Transverse colon (tissue), 4 donors: ENCODE data around the gene ALOXE3. TPM values are rescaled to one million over a fixed set of nuclear protein-coding genes. Genes with fewer than 3 reads are reported as not detected.
"Not testable (repeated sequence)": the region's sequence is repeated elsewhere in the genome, so short reads cannot be mapped to it uniquely, and the experiment has no call there.

ENCODE experiments used
- DNase-seq: peaks from one replicate; pipeline ENCODE4 v3.0.0-alpha.2; 2019
- H3K27ac ChIP-seq, 4 donors: fragments of 200-600 bp; sonication (generic); 2 replicates each; pipeline ENCODE4 v1.5.1; 2016 to 2018; ENCODE audit warnings: inconsistent platforms in 4 of 4
- H3K27me3 ChIP-seq: fragments of 200-600 bp; sonication (generic); 2 replicates; pipeline ENCODE4 v1.5.1; 2017; ENCODE audit warnings: inconsistent platforms
- H3K36me3 ChIP-seq, 4 donors: fragments of 200-600 bp; sonication (generic); 2 replicates each; pipeline ENCODE4 v1.5.1; 2017 to 2019; ENCODE audit warnings: inconsistent platforms in 4 of 4
- H3K4me1 ChIP-seq, 4 donors: fragments of 200-600 bp; sonication (generic); 2 replicates each; pipeline ENCODE4 v1.5.1; 2017 to 2020; ENCODE audit warnings: inconsistent platforms in 4 of 4
- H3K4me3 ChIP-seq, 4 donors: fragments of 200-600 bp; sonication (generic); 1 replicate in 1 of 4; 2 replicates in 3 of 4; pipeline versions ENCODE4 v1.5.1 to v1.6.1; 2017 to 2019; ENCODE audit warnings: inconsistent platforms in 4 of 4
- H3K9me3 ChIP-seq, 2 donors: fragments of 200-600 bp; sonication (generic); 2 replicates each; pipeline ENCODE4 v1.5.1; 2017 to 2019; ENCODE audit warnings: inconsistent platforms in 2 of 2
- CTCF ChIP-seq, 5 experiments: fragments of 200-600 bp in 3 of 5; fragments of 450-650 bp in 2 of 5; sonication (generic) in 3 of 5; IDR thresholded peaks; 1 replicate in 2 of 5; 2 replicates in 3 of 5; pipeline ENCODE4 v1.5.1; 2016 to 2017; ENCODE audit warnings: antibody characterized with exemption in 5 of 5, inconsistent platforms in 3 of 5, mild to moderate bottlenecking in 2 of 5, moderate library complexity in 1 of 5
- EP300 ChIP-seq: sonication (generic); formaldehyde crosslinking; IDR thresholded peaks from one replicate; pipeline ENCODE4 v1.6.1; 2017; ENCODE audit warnings: antibody characterized with exemption, low read depth
- POLR2A ChIP-seq: fragments of 450-650 bp; IDR thresholded peaks from one replicate; pipeline ENCODE4 v1.6.1; 2016; ENCODE audit warnings: antibody characterized with exemption, mild to moderate bottlenecking, moderate library complexity
- POLR2AphosphoS5 ChIP-seq, 3 donors: sonication (generic); formaldehyde crosslinking; IDR thresholded peaks; one replicate each; pipeline ENCODE4 v1.6.1; 2016; ENCODE audit warnings: antibody characterized with exemption in 3 of 3
- WGBS, 2 donors: methylation state at CpG; one replicate each; pipeline ENCODE4 v1.1.5; 2018; ENCODE audit warnings: low coverage in 1 of 2; 5-methylcytosine and 5-hydroxymethylcytosine counted together
- in situ Hi-C, 4 donors: fragments of 200-750 bp; cut with MboI; loops; one replicate each; pipeline versions ENCODE4 v1.15.0 to v1.15.1; 2017; ENCODE audit warnings: low sequenced_read_pairs in 3 of 4, low pct_ligation_motif_present in 1 of 4, low pct_unique_long_range_greater_than_20kb in 1 of 4
- intact Hi-C: fragments of 100-400 bp; cut with DNase I; formaldehyde crosslinking; loops from one replicate; pipeline ENCODE4 v1.15.1; 2023; ENCODE audit warnings: low total_unique reads
- total RNA-seq, 4 donors: library from RNA; depleted of rRNA; stranded (reverse); fragments of >200 nt; gene quantifications; one replicate each; pipeline ENCODE4 v1.1.0, GENCODE V29; 2016

The ALOXE3 gene
- total RNA-seq, 4 donors from 2014 or later = 0.79 TPM; not detected in 3

DNA sequence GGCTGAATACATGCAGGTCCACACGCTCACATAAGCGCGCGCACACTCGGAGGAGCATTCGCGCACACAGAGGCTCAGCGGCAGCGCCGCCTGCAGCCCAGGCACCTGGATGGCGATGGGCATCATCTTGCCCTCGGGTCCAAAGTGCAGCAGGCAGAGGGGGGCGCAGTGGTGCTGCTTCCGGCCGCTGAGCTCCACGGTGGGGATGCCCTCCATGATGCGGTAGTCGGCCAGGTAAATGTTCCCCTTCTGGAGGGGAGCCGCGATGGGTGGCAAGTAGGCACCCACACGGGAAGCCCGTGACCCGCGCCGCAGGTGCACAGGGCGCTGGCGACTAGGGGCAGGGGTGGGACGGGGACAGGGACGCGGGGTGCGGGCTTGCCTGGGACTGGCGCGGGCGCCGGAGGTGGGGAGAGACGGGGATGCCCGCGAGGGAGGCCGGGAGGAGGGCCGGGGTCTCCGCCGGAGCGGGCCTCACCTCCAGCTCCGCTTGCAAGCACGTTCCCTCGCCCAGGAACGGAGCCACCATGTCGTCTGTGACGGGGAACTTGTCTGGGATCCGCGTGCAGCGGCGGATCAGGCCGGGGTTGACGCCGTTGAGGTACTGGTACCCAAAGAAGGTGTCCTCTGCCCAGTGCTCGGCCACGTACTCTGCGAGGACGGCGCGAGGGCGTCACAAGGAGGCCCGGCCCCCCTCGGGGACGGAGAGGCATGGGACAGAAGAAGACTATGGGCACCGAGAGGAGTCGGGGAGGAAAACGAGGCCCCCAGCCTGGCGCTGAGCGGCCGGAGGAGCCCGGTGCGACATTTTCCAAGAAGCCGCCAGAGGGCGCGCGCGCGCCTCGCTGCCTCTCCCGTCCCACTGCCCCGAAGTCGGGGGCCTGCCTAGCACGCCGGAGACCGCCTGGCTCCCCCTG, 38.8 kb downstream of the ALOXE3 start:
- H3K4me3 ChIP-seq = peak overlapping the region; percentile 6 to 50 (median 27)
- 1% methylated on average over 73 of the region's 87 CpGs; no CpG with 5 or more reads in 1 of the 2 donors for WGBS, 2 donors
- no peaks in the 10 kb centered on the region for H3K9me3 ChIP-seq
- peak; percentile 76 for DNase-seq
- intact Hi-C loops (no loop called here), in situ Hi-C loops (loop anchor here in 2 of 4 donors (25.0 kb wide), 1 partner anchor 233 kb away; the partner anchor contains the start of gene ARHGEF15 (in 2 of the 2))
- H3K27me3 ChIP-seq = peaks cover 76% of the 10 kb centered on the region
- TF ChIP-seq CTCF (IDR thresholded peaks at IDR 0.05) (peak; percentile 79 to 96 (median 94)), POLR2AphosphoS5 (IDR thresholded peaks at IDR 0.05) (no peak)
- H3K36me3 ChIP-seq = no peaks in the 10 kb centered on the region
- peak overlapping the region in 3 of 4 donors; percentile 34 to 70 (median 40) for H3K27ac ChIP-seq
- peaks cover 0 to 18% (median 16%) of the 10 kb centered on the region in 4 donors for H3K4me1 ChIP-seq

GRCh38 chr17:8077939-8078338, 40.4 kb downstream of the ALOXE3 start:
- H3K9me3 ChIP-seq, H3K27ac ChIP-seq, DNase-seq, H3K36me3 ChIP-seq, H3K4me3 ChIP-seq, intact Hi-C loops: not testable (repeated sequence)
- Histone ChIP-seq H3K27me3 (peaks cover 81% of the 10 kb centered on the region), H3K4me1 (peaks cover 3 to 29% (median 26%) of the 10 kb centered on the region in 4 donors)
- WGBS, 2 donors = 67 to 82% methylated on average over 2 to 5 of the region's 5 CpGs
- in situ Hi-C loops = loop anchor here in 2 of 4 donors (25.0 kb wide), 1 partner anchor 234 kb away; the partner anchor contains the start of gene ARHGEF15 (in 2 of the 2)

- no peak overlapping the region for H3K27ac ChIP-seq
- TF ChIP-seq POLR2AphosphoS5 (IDR thresholded peaks at IDR 0.05) = no peak
- no peak for TF ChIP-seq EP300
- TF ChIP-seq POLR2A = no peak
- TF ChIP-seq CTCF (IDR thresholded peaks at IDR 0.05) = no peak
- H3K27me3 ChIP-seq = peaks cover 89% of the 10 kb centered on the region
- peaks cover 9 to 35% (median 31%) of the 10 kb centered on the region in 4 donors for H3K4me1 ChIP-seq
- no peaks in the 10 kb centered on the region for H3K36me3 ChIP-seq
- no peaks in the 10 kb centered on the region for H3K9me3 ChIP-seq
- intact Hi-C loops = no loop called here
- H3K4me3 ChIP-seq = no peak overlapping the region
- WGBS, 2 donors = 82 to 100% methylated on average over 3 to 13 of the region's 13 CpGs
- no peak for DNase-seq
- in situ Hi-C loops = loop anchor here in 2 of 4 donors (25.0 kb wide), 1 partner anchor 236 kb away; the partner anchor contains the start of gene ARHGEF15 (in 2 of the 2)
Measured at GRCh38 chr17:8076502-8077266, 41.6 kb downstream of the ALOXE3 start.

GRCh38 chr17:8075574-8076342, 42.6 kb downstream of the ALOXE3 start:
- Histone ChIP-seq H3K4me1 (peaks cover 9 to 35% (median 31%) of the 10 kb centered on the region in 4 donors), H3K9me3 (no peaks in the 10 kb centered on the region), H3K36me3 (no peaks in the 10 kb centered on the region), H3K27me3 (peaks cover 87% of the 10 kb centered on the region), H3K4me3 (no peak overlapping the region), H3K27ac (no peak overlapping the region)
- intact Hi-C loops = no loop called here
- 90% methylated on average over 14 of the region's 14 CpGs; no CpG with 5 or more reads in 1 of the 2 donors for WGBS, 2 donors
- TF ChIP-seq EP300 = no peak
- no peak for TF ChIP-seq CTCF (IDR thresholded peaks at IDR 0.05)
- TF ChIP-seq POLR2A = no peak
- no peak for TF ChIP-seq POLR2AphosphoS5 (IDR thresholded peaks at IDR 0.05)
- in situ Hi-C loops = loop anchor here in 2 of 4 donors (25.0 kb wide), 1 partner anchor 237 kb away; the partner anchor contains the start of gene ARHGEF15 (in 2 of the 2)
- DNase-seq = no peak
